ENCODE measurements around the gene SLC25A44.

SLC25A44 gene

DNA sequence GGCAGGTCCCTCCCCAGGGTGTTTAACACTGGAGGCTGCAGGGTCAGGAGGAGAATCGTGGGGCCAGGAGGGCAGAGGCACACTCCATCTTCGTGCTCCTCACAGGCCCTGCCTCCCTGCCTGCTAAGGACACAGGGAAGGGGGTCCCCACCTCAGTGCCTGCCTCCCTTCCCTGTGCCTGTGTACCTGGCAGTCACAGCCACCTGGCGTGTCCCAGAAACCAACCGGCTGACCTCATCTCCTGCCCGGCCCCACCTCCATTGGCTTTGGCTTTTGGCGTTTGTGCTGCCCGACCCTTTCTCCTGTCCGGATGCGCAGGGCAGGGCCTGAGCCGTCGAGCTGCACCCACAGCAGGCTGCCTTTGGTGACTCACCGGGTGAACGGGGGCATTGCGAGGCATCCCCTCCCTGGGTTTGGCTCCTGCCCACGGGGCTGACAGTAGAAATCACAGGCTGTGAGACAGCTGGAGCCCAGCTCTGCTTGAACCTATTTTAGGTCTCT is 47.5 kb downstream of the SLC25A44 start:
- DNase-seq (ENCODE audit: low read depth in 2 of 2), result no peak

DNA sequence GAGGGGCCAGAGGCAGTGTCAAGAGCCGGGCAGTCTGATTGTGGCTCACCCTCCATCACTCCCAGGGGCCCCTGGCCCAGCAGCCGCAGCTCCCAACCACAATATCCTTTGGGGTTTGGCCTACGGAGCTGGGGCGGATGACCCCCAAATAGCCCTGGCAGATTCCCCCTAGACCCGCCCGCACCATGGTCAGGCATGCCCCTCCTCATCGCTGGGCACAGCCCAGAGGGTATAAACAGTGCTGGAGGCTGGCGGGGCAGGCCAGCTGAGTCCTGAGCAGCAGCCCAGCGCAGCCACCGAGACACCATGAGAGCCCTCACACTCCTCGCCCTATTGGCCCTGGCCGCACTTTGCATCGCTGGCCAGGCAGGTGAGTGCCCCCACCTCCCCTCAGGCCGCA is 48.0 kb downstream of the SLC25A44 start, which contains the start of gene BGLAP:
Gene BGLAP, plus strand, starts transcription at position 259 of the 400 bp plus-strand sequence. Its CDS starts 48 bp downstream, at position 307.
- DNase-seq (ENCODE audit: low read depth in 2 of 2), result no peak

GRCh38 chr1:156242738-156243137 is 48.8 kb downstream of the SLC25A44 start:
- no peak for DNase-seq (ENCODE audit: low read depth in 2 of 2)

DNA sequence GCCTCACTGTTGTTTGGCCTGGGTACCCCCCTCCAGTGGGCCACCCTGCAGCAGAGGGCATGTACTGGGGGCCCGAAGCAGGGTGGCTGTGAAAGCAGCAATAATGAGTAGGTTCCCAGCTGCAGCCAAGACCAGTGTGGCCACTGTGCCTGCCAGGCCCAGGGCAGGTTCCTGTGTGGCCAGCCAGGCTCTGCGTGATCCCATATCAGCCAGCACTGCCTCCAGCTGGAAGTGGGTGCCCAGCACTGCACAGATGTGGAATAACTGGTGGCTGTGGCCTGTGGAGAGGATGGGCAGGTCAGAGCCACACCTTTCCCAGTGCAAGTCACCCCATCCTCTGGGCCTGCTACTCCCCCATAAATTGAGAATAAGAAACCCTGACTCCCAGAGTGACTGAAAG is 50.2 kb downstream of the SLC25A44 start:
- DNase-seq (ENCODE audit: low read depth in 2 of 2), result no peak

- no peak for DNase-seq (ENCODE audit: low read depth in 2 of 2)
Measured at GRCh38 chr1:156244712-156245111, 50.8 kb downstream of the SLC25A44 start.

- DNase-seq (ENCODE audit: low read depth in 2 of 2), result no peak
Measured at GRCh38 chr1:156245451-156246232, 51.7 kb downstream of the SLC25A44 start.

DNA sequence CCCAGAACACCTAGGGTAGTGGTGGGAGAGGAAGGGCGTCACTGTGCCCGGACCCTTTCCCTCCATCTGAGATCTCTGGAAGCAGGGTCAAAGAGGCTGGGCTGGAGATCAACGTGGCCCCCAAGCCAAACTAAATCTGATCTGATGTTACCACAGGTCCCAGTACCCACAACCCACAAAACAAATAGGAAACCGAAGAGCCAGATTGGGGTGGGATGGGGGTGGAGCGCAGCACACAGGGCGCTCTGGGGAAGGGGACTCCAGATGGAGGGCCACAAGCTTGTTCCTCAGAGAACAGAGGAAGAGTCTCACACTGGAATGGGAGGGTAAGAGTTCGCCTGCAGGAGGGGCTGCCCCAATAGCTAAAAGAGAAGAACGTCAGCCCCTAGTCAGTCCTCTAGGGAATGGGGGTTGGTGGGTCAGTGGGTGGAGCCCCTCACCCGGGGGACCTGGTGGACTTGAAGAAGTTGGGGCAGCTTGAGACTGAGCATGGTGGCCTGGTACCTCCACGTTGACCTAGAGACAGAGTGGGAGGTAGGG is 52.4 kb downstream of the SLC25A44 start:
- no peak for DNase-seq (ENCODE audit: low read depth in 2 of 2)

DNA sequence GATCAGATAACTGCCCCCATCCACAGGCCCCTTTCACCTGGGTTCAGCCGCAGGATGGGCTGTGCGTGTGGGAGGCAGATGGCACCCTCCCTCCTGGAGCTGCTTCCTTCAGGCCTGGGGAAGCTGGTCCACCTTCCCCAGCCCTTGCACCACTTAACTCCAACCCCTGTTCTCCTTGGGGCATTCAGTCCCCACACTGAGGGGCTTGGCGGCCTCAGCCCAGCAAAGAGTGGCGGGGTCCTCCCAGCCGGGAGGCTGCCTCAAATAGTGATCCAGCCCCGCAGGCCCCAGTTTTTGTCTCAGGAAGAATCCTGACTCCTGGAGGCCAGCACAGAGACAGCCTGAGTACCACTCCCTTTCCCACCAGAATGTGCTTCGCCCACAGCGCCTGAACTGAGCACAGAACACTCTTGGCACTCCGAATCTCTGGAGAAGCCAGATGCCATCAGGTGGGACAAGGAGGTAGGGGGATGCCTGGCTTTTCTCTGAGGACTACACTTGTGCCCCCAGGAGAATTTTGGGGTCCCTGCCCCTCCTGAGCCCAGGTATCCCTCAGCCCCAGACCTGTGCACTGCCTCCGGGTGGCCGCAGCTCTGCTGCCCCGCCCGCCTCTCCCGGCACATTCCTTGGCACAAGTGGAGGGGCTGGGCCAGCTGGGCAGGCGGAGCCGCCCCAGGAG is 53.0 kb downstream of the SLC25A44 start:
- DNase-seq (ENCODE audit: low read depth in 2 of 2), result no peak

- no peak for DNase-seq (ENCODE audit: low read depth in 2 of 2)
Measured at GRCh38 chr1:156247460-156248322, 53.8 kb downstream of the SLC25A44 start, which contains the start of gene PAQR6. Gene PAQR6, minus strand, starts transcription at chr1:156248056. Its CDS starts 1,325 bp downstream, at chr1:156246731.

DNA sequence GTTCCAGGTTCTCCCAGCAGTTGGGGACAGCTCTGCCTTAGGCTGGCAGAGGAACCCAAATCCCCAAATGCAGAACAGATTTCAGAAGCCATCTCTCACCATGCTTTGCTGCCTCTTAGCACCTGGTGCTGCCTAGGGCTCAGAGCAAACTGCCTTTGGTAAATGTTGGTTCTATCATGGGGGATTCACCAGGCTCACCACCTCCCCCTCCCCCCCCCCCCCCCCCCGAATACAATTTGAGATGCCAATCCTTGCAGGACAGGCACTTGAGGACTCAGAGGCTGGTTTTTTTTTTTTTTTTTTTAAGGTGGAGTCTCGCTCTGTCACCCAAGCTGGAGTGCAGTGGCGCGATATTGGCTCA is 54.4 kb downstream of the SLC25A44 start:
- no peak for DNase-seq (ENCODE audit: low read depth in 2 of 2)

DNA sequence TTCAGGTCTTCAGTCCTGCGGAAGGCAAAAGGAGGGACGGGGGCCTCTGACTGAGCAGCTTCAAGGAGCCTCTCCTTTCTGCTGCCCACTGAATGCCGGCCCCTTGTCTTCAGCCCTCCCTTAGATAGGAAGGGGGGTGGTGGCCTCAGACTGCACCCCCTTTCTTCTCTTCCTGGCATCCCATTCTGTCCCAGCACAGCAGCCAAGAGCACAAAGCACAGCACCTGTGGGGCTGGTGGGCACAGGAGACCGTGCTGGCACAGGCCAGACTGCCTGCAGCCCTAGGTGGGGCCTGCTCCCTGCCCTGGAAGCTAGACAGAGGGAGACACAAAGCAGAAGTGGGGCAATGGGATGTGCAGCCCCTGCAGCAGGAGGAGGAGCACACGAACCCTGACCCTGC is 55.7 kb downstream of the SLC25A44 start:
- DNase-seq (ENCODE audit: low read depth in 2 of 2), result no peak

- no peak for DNase-seq (ENCODE audit: low read depth in 2 of 2)
Measured at GRCh38 chr1:156251527-156251926, 57.6 kb downstream of the SLC25A44 start.

GRCh38 chr1:156253634-156254033 is 59.7 kb downstream of the SLC25A44 start:
- no peak for DNase-seq (ENCODE audit: low read depth in 2 of 2)

DNA sequence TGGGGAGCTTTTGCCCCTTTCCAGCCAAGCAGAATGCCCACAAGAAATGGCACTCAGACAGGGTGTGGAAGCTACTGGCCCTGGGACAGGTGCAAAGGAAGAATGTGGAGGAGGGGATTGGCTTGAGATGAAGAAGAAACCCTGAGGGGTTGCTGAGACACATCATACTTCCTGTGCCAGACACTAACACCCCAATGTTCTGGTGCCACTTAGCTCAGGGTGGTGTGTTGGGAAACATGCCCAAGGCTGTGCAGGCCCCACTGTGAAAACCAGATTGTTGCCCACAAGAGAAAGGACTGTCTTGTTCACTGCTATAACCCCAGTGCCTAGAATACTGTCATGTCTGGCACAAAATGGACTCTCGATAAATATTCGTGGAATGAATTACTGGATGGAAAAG is 63.8 kb downstream of the SLC25A44 start:
- no peak for DNase-seq (ENCODE audit: low read depth in 2 of 2)

DNA sequence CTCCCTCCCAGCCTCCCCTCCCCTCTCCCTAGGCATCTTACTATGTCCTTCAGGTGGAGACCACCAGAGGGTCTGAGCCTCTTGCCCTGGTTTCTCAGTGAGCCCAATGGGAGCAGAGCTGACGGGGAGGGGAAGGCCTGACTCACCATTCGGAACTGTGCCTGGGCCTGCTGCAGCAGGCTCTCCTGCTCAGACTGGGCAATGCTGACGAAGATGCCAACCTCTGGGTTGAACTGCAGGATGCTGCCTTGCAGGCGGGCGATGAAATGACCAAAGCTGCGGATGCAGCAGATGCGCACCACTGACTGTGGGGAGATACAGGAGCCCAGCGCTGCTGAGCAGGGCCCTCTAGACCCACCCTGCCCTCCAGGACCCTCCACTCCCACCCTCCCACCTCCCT is 65.0 kb downstream of the SLC25A44 start:
- DNase-seq (ENCODE audit: low read depth in 2 of 2), result no peak

- DNase-seq (ENCODE audit: low read depth in 2 of 2), result no peak
Measured at GRCh38 chr1:156259805-156260204, 65.9 kb downstream of the SLC25A44 start.

DNA sequence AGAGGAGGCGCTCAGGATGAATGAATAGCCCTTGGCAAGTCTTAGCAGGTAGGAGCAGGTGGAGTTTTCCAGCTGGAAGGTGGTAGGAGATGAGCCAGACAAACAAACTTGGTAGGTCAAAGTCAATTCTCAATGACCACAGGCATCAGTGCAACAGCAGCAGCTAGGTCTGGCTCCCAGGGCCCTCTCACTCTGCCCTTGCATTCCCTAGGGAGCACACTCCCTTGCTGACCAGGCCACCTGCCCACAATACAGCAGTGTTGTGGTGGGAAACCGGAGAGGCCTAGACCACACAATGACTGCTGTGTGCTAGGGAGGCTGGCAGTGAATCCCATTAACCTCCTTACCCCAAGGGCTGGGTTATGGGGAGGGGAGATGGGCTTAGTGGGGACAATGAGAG is 67.0 kb downstream of the SLC25A44 start:
- no peak for DNase-seq (ENCODE audit: low read depth in 2 of 2)

Data from stimulated activated CD4-positive, alpha-beta T cell treated with anti-CD3 and anti-CD28 coated beads, Interleukin-4, amount 100 ng/mL, for 48 hours (primary cell).